RWPE1 (cell line): ENCODE data around the gene ZNF674.
"Not testable (repeated sequence)": the region's sequence is repeated elsewhere in the genome, so short reads cannot be mapped to it uniquely, and the experiment has no call there.

Source experiments
- CTCF ChIA-PET: fragments of 350-600 bp; sonication (Branson Sonifier 250); formaldehyde crosslinking; extraction: SDS; loops from one replicate; lab custom pipeline; 2021; lab: Yijun Ruan, JAX
- POLR2A ChIA-PET: fragments of 400-600 bp; formaldehyde crosslinking; extraction: SDS; loops from one replicate; lab custom pipeline; 2020; ENCODE audit warnings: antibody characterized with exemption; ENCODE audit not compliant: low non-redundant PET; lab: Yijun Ruan, JAX
- DNase-seq: peaks from one replicate; pipeline ENCODE4 v3.0.0; 2012; ENCODE audit warnings: low spot score
- H3K27ac ChIP-seq: fragments of 450-650 bp; 2 replicates; pipeline ENCODE4 v1.5.1; 2017
- TF ChIP-seq, protein P1 (sequence below): fragments of 450-650 bp; conservative IDR thresholded peaks from 2 replicates; pipeline ENCODE4 v1.5.1; 2017; ENCODE audit warnings: low read depth, mild to moderate bottlenecking

The ZNF674 gene

DNA sequence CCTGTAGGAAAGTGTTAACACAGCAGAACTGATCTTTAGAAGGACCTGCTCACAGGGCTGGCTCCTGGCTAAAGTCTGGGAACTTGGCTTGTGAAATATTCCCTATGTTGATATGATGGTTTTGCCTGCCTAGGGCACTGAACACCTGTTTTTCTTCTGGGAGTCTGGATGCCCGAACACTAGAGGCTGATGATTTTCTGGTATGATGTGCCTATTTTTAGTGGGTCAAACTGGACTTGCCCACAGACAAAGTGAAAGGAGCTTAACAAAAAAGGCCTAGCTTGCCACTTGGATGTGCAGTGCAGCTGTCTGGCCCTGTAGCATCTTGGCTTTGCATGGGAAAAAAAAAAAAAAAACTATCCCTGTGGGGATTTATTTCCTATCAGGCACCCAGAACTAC is 39.1 kb downstream of the ZNF674 start:
- DNase-seq, result no peak
- TF ChIP-seq, protein P1, sequence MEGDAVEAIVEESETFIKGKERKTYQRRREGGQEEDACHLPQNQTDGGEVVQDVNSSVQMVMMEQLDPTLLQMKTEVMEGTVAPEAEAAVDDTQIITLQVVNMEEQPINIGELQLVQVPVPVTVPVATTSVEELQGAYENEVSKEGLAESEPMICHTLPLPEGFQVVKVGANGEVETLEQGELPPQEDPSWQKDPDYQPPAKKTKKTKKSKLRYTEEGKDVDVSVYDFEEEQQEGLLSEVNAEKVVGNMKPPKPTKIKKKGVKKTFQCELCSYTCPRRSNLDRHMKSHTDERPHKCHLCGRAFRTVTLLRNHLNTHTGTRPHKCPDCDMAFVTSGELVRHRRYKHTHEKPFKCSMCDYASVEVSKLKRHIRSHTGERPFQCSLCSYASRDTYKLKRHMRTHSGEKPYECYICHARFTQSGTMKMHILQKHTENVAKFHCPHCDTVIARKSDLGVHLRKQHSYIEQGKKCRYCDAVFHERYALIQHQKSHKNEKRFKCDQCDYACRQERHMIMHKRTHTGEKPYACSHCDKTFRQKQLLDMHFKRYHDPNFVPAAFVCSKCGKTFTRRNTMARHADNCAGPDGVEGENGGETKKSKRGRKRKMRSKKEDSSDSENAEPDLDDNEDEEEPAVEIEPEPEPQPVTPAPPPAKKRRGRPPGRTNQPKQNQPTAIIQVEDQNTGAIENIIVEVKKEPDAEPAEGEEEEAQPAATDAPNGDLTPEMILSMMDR, result no peak
- ChIA-PET POLR2A (no interaction called here), CTCF (no interaction called here)
- H3K27ac ChIP-seq, result no peak overlapping the region

DNA sequence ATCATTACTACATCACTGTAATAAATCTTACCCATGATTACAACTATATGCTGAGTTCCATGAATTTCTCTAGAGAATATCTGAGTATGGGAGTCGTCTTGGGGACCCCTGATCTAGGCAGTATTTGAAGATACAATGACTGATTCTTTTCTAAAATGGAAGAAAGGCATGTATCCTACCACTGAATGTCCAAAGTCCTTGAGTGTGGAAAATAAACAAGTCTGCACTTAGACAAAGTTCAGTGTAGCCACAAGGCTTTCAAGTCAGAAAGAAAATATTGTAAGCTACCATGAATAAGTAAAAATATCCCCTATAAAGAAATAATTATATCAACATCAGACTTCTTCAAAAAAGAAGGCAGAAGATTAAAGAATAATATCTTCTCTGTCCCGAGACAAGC is 42.4 kb downstream of the ZNF674 start:
- ChIA-PET POLR2A (no interaction called here), CTCF (no interaction called here)
- DNase-seq, result no peak
- no peak overlapping the region for H3K27ac ChIP-seq
- TF ChIP-seq, protein P1, result no peak

DNA sequence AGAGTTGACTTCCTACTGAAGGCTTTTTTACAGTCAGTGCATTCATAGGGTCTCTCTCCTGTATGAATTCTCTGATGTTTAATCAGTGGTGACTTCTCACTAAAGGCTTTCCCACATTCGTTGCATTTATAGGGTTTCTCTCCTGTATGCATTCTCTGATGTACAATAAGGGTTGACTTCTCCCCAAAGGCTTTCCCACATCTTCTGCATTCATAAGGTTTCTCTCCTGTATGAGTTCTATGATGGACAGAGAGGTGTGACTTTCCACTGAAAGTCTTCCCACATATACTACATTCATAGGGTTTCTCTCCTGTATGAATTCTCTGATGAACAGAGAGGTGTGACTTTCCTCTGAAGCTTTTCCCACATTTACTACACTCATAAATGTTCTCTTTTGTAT is 45.2 kb downstream of the ZNF674 start:
- DNase-seq, result no peak
- TF ChIP-seq, protein P1, result no peak

DNA sequence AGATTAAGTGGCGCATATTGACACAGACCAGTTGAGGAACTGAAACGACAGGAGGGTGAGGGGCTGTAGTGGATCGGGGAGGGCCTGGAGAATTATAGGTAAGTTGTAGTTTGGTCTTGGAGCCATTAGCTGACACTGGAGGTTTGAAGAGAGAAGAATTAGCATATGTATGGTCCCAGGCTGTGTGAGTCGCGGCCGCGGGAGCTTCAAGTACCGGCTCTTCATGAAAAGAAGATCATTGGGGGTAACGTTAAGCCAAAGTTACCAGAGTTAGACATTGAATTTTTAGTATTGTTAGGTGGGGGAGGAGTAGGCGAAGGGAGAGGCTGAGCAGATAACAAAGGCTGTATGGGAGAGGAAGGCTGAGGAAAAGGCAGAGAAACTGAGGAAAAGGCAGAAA is 56.5 kb downstream of the ZNF674 start:
- H3K27ac ChIP-seq, result no peak overlapping the region
- DNase-seq, result no peak
- TF ChIP-seq, protein P1, result no peak
- POLR2A ChIA-PET, result no interaction called here
- CTCF ChIA-PET, result no interaction called here

More for the DNA sequence above, 45.2 kb downstream of the ZNF674 start:
- H3K27ac ChIP-seq, result no peak overlapping the region
- POLR2A ChIA-PET, result no interaction called here
- CTCF ChIA-PET, result no interaction called here

DNA sequence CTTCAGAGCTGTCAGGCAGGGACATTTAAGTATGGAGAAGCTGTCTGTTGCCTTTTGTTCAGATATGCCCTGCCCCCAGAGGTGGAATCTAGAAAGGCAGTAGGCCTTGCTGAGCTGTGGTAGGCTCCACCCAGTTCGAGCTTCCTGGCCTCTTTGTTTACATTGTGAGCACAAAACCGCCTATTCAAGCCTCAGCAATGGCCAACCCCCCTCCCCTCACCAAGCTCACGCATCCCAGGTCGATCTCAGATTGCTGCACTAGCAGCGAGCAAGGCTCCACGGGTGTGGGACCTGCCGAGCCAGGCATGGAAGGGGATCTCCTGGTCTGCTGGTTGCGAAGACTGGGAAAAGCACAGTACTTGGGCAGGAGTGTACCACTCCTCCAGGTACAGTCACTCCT is 59.3 kb downstream of the ZNF674 start:
- no peak for DNase-seq
- POLR2A ChIA-PET, result no interaction called here
- CTCF ChIA-PET, result no interaction called here
- no peak overlapping the region for H3K27ac ChIP-seq
- TF ChIP-seq, protein P1, result no peak

DNA sequence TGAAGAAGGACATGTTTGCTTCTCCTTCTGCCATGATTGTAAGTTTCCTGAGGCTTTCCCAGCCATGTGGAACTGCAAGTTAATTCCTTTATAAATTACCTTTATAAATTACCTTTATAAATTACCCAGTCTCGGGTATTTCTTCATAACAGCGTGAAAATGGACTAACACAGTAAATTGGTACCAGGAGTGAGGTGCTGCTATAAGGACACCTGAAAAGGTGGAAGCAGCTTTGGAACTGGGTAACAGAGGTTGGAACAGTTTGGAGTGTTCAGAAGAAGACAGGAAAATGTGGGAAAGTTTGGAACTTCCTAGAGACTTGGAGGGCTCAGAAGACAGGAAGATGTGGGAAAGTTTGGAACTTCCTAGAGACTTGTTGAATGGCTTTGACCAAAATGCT is 66.6 kb downstream of the ZNF674 start:
- H3K27ac ChIP-seq, POLR2A ChIA-PET, DNase-seq, CTCF ChIA-PET: not testable (repeated sequence)

DNA sequence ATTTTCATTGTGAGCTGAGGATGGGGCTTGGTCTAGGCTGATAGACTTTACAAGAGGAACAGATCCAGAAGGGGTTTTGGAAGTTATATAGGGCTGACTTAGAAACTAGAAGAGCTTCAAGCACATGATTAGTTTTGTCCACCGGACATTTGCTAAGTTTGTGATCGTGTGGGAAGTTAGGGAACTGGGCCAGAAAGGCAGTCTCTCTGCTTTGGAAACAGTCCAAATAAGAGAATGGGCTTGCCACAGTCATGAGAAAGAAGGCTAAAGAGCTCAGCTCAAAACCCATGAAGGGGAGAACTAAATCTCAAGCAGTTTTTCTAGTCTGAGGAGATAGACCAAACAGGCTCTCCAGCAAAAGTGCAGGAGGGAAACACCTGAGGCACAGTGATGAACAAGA is 67.8 kb downstream of the ZNF674 start:
- ChIA-PET CTCF (no interaction called here), POLR2A (no interaction called here)
- TF ChIP-seq, protein P1, result no peak
- DNase-seq, result no peak
- H3K27ac ChIP-seq, result no peak overlapping the region
